ENCODE data around the gene HDAC4. TPM values are rescaled to one million over a fixed set of nuclear protein-coding genes. Genes with fewer than 3 reads are reported as not detected.
A peak's percentile ranks its signal among the peaks of the same experiment; 100 is the strongest.

HDAC4 gene
- total and polyA plus RNA-seq, 2 of the 8 experiments (the other 6 are each of a cell fraction or from before 2014, with no cell fraction given) = 15.4 to 31.5 TPM

DNA sequence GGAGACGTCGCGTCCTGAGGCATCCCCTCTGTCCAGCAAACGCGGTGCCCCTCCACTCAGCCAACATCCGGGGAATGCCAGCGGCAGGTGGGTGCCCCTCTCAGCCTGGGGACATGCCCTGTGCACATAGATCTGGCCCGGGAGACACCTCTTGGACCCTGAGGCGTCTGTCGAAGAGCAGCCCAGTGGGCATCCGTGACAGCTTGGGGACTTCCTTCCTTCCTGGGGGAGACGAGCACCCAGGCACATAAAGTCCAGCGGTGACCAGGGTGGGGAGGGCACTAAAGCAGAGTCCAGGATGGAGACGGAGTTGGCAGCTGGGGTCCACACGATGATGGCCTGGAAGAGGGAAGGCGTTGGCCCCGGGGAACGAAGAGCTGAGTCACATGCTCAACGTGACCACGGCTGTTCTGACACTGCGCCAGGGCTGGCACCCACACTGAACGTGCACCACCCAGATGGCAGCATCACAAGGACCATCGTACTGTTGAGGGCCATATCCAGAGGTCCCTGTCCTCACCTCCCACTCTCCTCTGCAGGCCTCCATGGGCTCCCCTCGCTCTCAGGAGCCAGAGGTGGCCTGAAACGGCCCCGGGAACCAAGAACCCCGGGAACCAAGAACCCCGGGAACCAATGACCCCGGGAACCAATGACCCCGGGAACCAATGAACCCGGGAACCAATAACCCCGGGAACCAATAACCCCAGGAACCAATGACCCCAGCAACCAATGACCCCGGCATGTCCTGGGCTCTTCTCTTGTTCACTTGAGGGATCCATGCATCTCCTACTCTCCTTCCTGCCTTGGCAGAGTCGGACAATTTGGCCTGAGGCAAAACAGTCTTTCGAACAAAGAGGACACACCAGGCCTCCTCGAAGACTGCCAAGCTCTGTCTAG is 22.6 kb downstream of the HDAC4 start:
- 88% methylated on average over 29 of the region's 36 CpGs; no CpG with 5 or more reads in 1 of the 2 experiments for WGBS, 2 experiments (ENCODE audit: extremely low coverage in 1 of 2, insufficient coverage in 1 of 2, insufficient read length in 1 of 2, insufficient replicate concordance in 2 of 2, low coverage in 1 of 2, low lambda C conversion rate in 2 of 2, missing lambda C conversion rate in 1 of 2)
- Histone ChIP-seq H3K27me3 (replicated peaks in 1 of 4; ENCODE audit: control insufficient read depth in 3 of 4, extremely low read depth in 1 of 4, insufficient read depth in 3 of 4, low read length in 3 of 4) (no peaks in the 10 kb centered on the region), H3K14ac (ENCODE audit: insufficient read length) (no peak overlapping the region), H2BK15ac (ENCODE audit: low read length) (no peak overlapping the region), H3K18ac (ENCODE audit: extremely low read depth, low read length) (no peak overlapping the region), H3K4me1 (replicated peaks in 1 of 4; ENCODE audit: control insufficient read depth in 3 of 4, insufficient read depth in 4 of 4, low read length in 3 of 4) (peaks cover 12 to 20% (median 18%) of the 10 kb centered on the region in 4 experiments), H2BK5ac (ENCODE audit: low read depth, low read length) (no peak overlapping the region), H3K56ac (replicated peaks; ENCODE audit: insufficient read length, low read depth, low read length) (no peak overlapping the region), H3K9ac (replicated peaks in 1 of 4; ENCODE audit: extremely low read depth in 1 of 4, low read depth in 3 of 4, low read length in 3 of 4) (no peak overlapping the region), H3K27ac (ENCODE audit: low read depth, low read length) (no peak overlapping the region), H3K23me2 (ENCODE audit: low read depth, low read length) (no peaks in the 10 kb centered on the region), H3K79me2 (ENCODE audit: control insufficient read depth in 1 of 2, insufficient read depth in 2 of 2, low read length in 2 of 2) (peaks cover 0 to 81% of the 10 kb centered on the region in 2 experiments; a peak in 2 of 4 replicates), H4K91ac (replicated peaks; ENCODE audit: insufficient read length, low read length) (no peak overlapping the region), H3K36me3 (ENCODE audit: control insufficient read depth in 2 of 4, insufficient read depth in 4 of 4, low read length in 3 of 4) (no peaks in the 10 kb centered on the region), H2BK20ac (ENCODE audit: low read length) (no peak overlapping the region), H2AFZ (ENCODE audit: low read length) (no peak overlapping the region), H4K5ac (ENCODE audit: insufficient read length, low read depth, low read length) (no peak overlapping the region), H3K23ac (ENCODE audit: insufficient read length) (no peak overlapping the region), H2BK12ac (ENCODE audit: low read depth, low read length) (no peak overlapping the region), H3K4ac (replicated peaks; ENCODE audit: insufficient read length, low read depth, low read length) (no peak overlapping the region), H3K9me3 (ENCODE audit: insufficient read depth in 2 of 2, low read depth in 1 of 2, low read length in 1 of 2) (no peaks in the 10 kb centered on the region), H2AK5ac (ENCODE audit: low read depth, low read length) (no peak overlapping the region), H3K4me2 (ENCODE audit: insufficient read depth in 1 of 2, low read depth in 2 of 2, low read length in 2 of 2) (no peak overlapping the region), H3K79me1 (ENCODE audit: low read depth, low read length) (peaks cover 22% of the 10 kb centered on the region), H2BK120ac (replicated peaks; ENCODE audit: low read depth, low read length) (no peak overlapping the region), H4K20me1 (replicated peaks in 1 of 2; ENCODE audit: control insufficient read depth in 1 of 2, insufficient read depth in 2 of 2, low read length in 2 of 2) (peaks cover 20 to 36% of the 10 kb centered on the region in 2 experiments), H3K4me3 (ENCODE audit: extremely low read depth in 1 of 4, insufficient read depth in 2 of 4, low read depth in 3 of 4, low read length in 4 of 4) (no peak overlapping the region), H4K8ac (ENCODE audit: extremely low read depth, insufficient read depth, low read length) (peak overlapping the region; percentile 80; the same call in 1 of the 2 replicates)
- FAIRE-seq (no peak), DNase-seq (ENCODE audit: low read depth in 1 of 2, low spot score in 2 of 2) (no peak)
- ChIA-PET POLR2A (ENCODE audit: partially characterized antibody) (interaction anchor here (1.6 kb wide), 1 partner anchor 21 kb away, joined by 3 read pairs; no protein-coding TSS in a partner anchor), CTCF (ENCODE audit: partially characterized antibody) (no interaction called here)
- TF ChIP-seq KDM5A (IDR thresholded peaks at IDR 0.05; ENCODE audit: low read length) (no peak), RBBP5 (IDR thresholded peaks at IDR 0.05; ENCODE audit: borderline replicate concordance, low read depth, low read length) (no peak), SUZ12 (IDR thresholded peaks at IDR 0.05; ENCODE audit: low read length) (no peak), EZH2 (IDR thresholded peaks at IDR 0.05; ENCODE audit: low read depth, low read length, severe bottlenecking) (no peak), MAFK (IDR thresholded peaks at IDR 0.05; ENCODE audit: low read depth, low read length) (no peak), SIN3A (conservative IDR thresholded peaks at IDR 0.05 in 1 of 2, IDR thresholded peaks at IDR 0.05 in 1 of 2; ENCODE audit: low read depth in 1 of 2, low read length in 2 of 2) (no peak), KDM1A (IDR thresholded peaks at IDR 0.05; ENCODE audit: borderline replicate concordance, low read length) (no peak), ZNF274 (IDR thresholded peaks at IDR 0.05; ENCODE audit: borderline replicate concordance, extremely low read depth, low read length) (no peak), PHF8 (conservative IDR thresholded peaks at IDR 0.05; ENCODE audit: low read depth, low read length) (no peak), SP1 (IDR thresholded peaks at IDR 0.05; ENCODE audit: low read depth, low read length) (no peak)

Measured in H1 (cell line).